HG02763 (cell line): ENCODE results near the gene UBA1.

Source experiments
- ATAC-seq: cut with Tn5 transposase; IDR thresholded peaks from one replicate; pipeline ENCODE4 v1.9.1; 2021; ENCODE audit warnings: mild to moderate bottlenecking, moderate library complexity; ENCODE audit not compliant: unreplicated experiment

The UBA1 gene

GRCh38 chrX:47169726-47170515 lies 23.7 kb upstream of the UBA1 start:
- ATAC-seq, result no peak

DNA sequence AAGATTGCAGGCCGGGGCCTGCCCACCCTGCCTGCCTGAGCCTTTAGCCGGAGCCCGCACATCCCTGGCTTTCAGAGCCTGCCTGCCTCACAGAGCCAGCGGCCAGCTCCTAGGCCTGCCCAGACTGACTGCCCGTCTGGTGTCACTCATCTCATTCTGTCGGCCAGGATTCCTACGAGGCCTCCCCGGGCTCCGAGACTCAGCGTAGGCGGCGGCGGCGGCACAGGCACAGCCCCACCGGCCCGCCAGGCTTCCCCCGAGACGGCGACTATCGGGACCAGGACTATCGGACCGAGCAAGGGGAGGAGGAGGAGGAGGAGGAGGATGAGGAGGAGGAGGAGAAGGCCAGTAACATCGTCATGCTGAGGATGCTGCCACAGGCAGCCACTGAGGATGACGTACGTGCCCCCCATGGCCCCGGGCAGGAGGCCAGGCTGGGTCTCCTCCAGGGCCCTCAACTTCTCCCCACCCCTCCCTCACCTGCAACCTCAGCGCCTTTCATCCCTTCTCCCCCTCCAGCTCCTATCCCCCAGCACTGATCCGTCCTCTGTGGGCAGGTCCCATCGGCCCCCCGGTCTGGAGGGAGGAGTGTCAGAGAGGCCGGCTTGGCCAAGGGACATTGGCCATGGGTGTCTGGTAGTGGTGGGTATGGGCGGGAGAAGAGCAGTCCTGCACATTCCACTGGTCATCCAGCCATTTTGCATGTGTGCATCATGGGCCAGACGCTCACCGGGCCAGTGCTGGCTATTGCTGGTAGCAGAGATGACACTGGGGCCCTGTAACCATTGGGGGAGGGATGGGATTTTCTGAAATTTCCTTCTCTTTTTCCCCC lies 22.6 kb upstream of the UBA1 start:
- ATAC-seq, result no peak

- no peak for ATAC-seq
Measured at GRCh38 chrX:47171996-47172395, 21.6 kb upstream of the UBA1 start.

- no peak for ATAC-seq
Measured at GRCh38 chrX:47172549-47172948, 21.1 kb upstream of the UBA1 start.

GRCh38 chrX:47172971-47173792 lies 20.4 kb upstream of the UBA1 start:
- ATAC-seq, result no peak

GRCh38 chrX:47174376-47174775 lies 19.3 kb upstream of the UBA1 start:
- no peak for ATAC-seq

DNA sequence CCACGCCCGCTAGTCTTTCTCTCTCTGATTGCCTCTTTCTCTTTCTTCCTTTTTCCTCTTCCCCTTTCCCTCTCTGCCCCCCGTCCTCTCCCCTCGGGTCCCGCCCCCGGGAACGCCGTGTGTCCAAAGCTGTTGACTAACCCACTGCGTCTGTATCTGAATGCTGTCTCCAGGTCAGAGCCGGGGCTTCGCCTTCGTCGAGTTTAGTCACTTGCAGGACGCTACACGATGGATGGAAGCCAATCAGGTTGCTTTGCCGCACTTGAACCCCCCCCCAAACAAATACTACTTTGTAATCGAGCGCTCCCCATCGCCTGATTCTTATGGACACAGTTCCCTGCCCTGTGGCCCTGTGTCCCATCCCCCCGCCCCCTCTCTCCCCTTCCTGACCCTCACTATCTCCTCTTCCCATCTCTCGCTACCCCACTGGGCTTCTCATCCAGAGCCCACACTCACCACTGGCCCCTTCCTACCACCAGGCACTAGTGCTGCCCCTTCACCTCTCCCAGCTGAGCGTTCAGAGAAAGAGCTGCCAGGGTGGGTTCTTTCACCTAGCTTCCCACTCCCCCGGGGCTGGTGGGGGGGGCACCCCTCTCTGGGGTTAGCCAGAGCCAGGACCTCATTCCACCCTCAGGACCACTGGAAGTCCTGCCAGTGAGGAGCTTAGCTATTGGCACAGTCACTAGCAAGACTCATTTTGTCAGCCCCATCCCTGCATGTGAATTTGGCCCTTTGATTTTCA lies 18.6 kb upstream of the UBA1 start:
- no peak for ATAC-seq

DNA sequence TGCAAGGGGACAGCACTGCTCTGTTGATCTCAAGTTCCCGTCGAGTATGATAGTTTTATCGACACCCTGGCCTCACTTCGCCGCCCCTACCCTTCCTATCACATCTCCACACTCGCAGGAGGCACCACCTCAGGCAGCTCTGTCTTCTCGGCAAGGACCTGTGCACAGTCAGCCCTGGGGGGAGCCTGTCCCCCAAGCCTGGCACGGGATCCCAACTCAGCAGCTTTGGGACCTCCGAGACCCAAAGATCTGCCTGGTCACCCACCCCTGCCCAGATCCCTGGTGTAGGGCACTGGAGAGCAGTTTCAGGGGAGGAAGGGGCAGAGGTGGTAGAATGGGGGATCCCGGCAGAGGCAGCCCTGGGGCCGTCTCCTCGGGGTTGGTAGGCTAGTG lies 18.0 kb upstream of the UBA1 start:
- ATAC-seq, result no peak

DNA sequence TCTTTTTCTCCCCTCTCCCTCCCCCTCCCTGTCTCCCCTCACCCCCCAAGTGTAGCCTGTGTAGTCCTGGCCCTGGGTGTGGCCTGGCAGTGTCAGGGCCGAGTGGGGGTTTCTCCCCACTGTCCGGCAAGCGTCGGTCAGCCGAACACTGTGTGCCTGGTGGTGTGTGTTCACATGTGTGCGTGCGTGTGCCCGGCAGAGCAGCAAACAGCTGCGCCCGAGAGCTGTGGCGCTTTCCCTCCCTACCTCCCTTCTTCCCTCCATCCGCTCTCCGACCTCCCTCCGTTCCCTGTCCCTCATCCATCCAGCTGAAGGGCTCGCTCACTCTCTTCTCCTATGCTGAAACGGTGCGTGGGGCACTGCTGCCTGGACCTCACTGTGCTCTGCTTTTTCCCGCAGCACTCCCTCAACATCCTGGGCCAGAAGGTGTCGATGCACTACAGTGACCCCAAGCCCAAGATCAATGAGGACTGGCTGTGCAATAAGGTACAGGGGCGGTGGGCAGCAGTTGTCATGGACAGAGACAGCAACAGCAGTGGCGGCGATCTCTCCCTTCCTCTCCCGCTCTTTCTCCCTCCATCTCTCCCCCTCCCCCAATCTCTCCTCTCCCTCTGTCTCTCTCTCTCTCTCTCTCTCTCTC lies 17.4 kb upstream of the UBA1 start:
- ATAC-seq, result no peak

GRCh38 chrX:47177079-47177478 lies 16.6 kb upstream of the UBA1 start:
- no peak for ATAC-seq

DNA sequence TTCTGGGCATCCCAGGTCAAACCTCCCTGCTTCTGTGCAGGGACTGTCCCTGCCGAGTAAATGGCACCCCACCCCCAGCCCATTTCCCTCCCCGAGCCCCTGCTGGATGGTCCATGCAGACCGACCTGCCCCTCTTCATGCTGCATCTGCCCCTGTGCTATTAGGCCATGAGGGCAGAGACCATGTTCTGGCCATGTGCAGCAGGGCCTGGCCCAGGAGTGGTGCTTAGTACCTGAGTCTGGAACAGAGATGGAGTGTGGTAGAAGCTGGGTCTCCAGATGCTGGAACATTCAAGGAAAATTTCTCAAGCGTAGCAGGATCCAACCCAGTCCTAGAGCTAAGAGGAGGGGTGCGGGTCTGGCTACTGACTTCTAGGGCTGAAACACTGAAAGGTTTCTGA lies 15.3 kb upstream of the UBA1 start:
- ATAC-seq, result no peak

- ATAC-seq, result no peak
Measured at GRCh38 chrX:47179221-47179927, 14.3 kb upstream of the UBA1 start.

GRCh38 chrX:47179928-47180255 lies 13.7 kb upstream of the UBA1 start:
- ATAC-seq, result no peak

- ATAC-seq, result no peak
Measured at GRCh38 chrX:47180346-47180745, 13.3 kb upstream of the UBA1 start.

- ATAC-seq, result no peak
Measured at GRCh38 chrX:47181301-47181700, 12.3 kb upstream of the UBA1 start.

DNA sequence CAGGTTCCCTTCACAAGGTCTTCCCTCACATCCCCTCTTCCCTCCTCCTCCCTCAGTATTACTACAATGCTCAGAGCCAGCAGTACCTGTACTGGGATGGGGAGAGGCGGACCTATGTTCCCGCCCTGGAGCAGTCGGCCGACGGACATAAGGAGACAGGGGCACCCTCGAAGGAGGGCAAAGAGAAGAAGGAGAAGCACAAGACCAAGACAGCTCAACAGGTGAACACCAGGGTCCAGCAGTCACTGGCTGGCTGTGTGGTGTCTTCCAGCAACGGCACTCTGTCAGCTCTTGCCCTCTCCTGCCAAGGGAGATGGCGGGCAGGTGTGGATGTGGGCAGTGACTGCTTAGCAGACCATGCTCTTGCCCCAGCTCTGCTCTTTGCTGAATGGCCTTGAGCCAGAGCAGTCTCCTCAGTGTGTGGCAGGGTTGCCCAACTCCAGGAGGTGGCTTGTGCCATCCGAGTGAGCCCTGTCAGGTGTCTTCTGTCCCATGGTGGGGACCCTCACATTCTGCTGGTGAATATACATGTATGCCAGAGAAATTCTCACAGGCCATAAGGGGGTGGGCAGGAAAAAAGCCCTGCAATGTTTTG lies 11.4 kb upstream of the UBA1 start:
- ATAC-seq, result no peak

GRCh38 chrX:47184486-47184885 lies 9.1 kb upstream of the UBA1 start:
- no peak for ATAC-seq

- no peak for ATAC-seq
Measured at GRCh38 chrX:47185241-47185640, 8.4 kb upstream of the UBA1 start.

GRCh38 chrX:47186096-47186740 lies 7.4 kb upstream of the UBA1 start:
- ATAC-seq, result no peak
